ENCODE measurements around the gene GSTM4. TPM values are rescaled to one million over a fixed set of nuclear protein-coding genes. Genes with fewer than 3 reads are reported as not detected.

GSTM4 gene
- total RNA-seq, 2 experiments from 2014 or later, result 8.3 to 10.5 TPM

DNA sequence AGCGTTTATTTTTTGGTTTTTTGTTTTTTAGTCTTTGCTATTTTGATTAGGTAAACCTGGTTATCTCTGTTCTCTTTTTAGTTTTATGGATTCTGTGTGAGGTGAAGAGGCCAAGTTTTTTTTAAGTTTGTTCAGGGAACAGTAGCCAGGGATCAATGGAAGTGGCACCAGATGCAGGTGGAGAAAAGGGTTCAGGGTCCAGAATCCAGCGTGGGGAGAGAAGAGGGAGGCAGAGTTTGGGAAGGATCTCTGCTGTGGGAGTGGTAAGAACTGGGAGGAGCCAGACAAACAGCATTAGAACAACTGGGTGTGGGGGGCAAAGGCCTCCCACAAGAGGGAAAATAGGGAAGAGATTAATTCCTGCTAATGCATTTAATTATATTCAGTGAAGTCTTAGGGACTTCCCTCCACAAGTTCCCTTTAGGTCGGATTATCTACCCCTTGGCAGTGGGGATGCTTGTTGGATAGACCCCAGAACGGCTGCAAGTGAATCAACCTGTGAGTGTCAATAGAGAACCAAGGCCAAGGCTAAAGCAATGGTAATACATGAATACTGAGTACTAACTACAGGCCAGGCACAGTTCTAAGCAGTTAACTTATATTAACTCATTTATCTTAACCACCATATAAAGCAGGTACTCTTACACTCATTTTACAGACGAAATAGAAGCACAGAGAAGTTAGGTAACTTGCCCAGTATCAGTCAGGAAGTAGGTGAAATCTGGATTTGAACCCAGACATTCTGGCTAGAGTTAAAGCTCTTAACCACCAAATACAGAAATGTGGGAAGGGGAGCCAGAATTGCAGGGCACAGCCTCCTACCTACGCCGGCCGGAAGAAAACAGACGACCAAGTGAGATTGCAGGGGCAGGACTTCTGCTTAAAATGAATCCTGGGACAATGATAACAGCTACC lies 37.0 kb upstream of the GSTM4 start:
- POLR2A ChIA-PET, result interaction anchor here (0.8 to 3.8 kb wide), 11 partner anchors 10 to 295 kb away, joined by 3 to 26 read pairs (median 4); partner anchors contain the start of gene GNAI3
- H3K36me3 Mint-ChIP-seq (ENCODE audit: low read depth), result peaks cover 9% of the 10 kb centered on the region
- DNase-seq (no peak), ATAC-seq (no peak)
- TF ChIP-seq, protein P1, sequence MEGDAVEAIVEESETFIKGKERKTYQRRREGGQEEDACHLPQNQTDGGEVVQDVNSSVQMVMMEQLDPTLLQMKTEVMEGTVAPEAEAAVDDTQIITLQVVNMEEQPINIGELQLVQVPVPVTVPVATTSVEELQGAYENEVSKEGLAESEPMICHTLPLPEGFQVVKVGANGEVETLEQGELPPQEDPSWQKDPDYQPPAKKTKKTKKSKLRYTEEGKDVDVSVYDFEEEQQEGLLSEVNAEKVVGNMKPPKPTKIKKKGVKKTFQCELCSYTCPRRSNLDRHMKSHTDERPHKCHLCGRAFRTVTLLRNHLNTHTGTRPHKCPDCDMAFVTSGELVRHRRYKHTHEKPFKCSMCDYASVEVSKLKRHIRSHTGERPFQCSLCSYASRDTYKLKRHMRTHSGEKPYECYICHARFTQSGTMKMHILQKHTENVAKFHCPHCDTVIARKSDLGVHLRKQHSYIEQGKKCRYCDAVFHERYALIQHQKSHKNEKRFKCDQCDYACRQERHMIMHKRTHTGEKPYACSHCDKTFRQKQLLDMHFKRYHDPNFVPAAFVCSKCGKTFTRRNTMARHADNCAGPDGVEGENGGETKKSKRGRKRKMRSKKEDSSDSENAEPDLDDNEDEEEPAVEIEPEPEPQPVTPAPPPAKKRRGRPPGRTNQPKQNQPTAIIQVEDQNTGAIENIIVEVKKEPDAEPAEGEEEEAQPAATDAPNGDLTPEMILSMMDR (IDR thresholded peaks at IDR 0.05), result no peak
- peak overlapping the region; percentile 93 for H3K27ac Mint-ChIP-seq
- intact Hi-C loops (cut with micrococcal nuclease), result no loop called here
- peak overlapping the region; percentile 88 for H3K4me3 Mint-ChIP-seq
- CTCF ChIA-PET, result interaction anchor here (1.0 to 5.9 kb wide), 7 partner anchors 11 to 366 kb away, joined by 3 to 33 read pairs (median 9); partner anchors contain the start of gene AHCYL1
- no peaks in the 10 kb centered on the region for H3K9me3 Mint-ChIP-seq
- H3K27me3 Mint-ChIP-seq, result no peaks in the 10 kb centered on the region
- peaks cover 51% of the 10 kb centered on the region for H3K4me1 Mint-ChIP-seq (ENCODE audit: low read depth)

DNA sequence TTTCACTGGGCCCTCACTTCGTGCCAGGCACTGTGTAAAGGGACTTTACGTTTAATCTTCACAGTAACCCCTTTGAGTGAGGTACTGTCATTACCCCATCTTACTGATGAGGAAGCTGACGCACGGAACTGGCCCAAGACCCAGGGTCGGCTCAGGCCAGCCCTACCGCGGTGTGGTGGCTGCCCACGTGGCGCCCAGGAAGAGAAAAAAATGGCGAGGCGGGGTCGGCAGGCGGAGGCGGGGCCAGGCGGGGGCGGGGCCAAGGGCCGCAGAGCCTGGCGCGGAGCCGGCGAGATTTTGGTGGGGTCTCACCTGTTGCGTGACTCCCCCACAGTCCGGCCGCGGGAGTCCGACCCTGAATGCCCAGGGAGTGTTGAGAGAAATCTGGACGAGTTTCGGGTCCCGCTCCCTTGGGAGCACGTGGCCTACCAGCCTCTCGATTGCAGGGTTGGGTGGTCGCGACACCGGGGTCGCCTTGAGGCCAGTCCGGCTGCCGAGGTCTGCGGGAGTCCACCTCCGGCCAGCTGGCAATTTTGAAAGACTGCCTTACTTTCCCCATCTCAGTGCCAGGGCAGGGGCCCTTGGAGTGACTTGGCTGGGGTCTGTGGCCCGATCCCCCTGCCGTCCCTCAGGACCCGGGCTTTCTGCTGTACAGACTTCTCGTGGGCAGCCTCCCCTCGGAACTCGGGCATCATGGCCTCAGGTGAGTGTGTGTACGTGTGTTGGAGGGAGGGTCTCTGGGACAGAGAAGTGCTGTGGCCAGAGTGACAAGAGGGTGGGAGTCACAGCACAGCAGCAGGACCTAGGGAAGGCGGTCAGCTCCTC lies 36.1 kb upstream of the GSTM4 start, which contains the start of the genes AMPD2 and GNAT2:
AMPD2 (plus strand) TSS at position 262 of the 825 bp plus-strand sequence. CDS start 1,339 bp downstream, outside the sequence.
GNAT2 (minus strand) TSS at position 41 of the 825 bp plus-strand sequence. CDS start 6,746 bp downstream, outside the sequence.
- Mint-ChIP-seq H3K9me3 (no peaks in the 10 kb centered on the region), H3K4me1 (ENCODE audit: low read depth) (peaks cover 58% of the 10 kb centered on the region), H3K27me3 (no peaks in the 10 kb centered on the region), H3K27ac (peak within 1 kb of the TSS; percentile 93), H3K4me3 (peak within 1 kb of the TSS; percentile 88), H3K36me3 (ENCODE audit: low read depth) (peaks cover 9% of the 10 kb centered on the region)
- intact Hi-C loops (cut with micrococcal nuclease), result loop anchor here (5.0 kb wide), 1 partner anchor 72 kb away; the partner anchor contains the start of gene GNAI3
- peak; percentile 85 for DNase-seq
- ATAC-seq, result peak; percentile 51
- TF ChIP-seq, protein P1 (IDR thresholded peaks at IDR 0.05), result no peak
- ChIA-PET POLR2A (interaction anchor here (0.6 to 3.8 kb wide), 16 partner anchors 9 to 528 kb away, joined by 3 to 26 read pairs (median 4); partner anchors contain the start of gene GNAI3), CTCF (interaction anchor here (1.0 to 5.9 kb wide), 9 partner anchors 10 to 365 kb away, joined by 3 to 33 read pairs (median 6); partner anchors contain the start of genes AHCYL1 and GNAI3)

DNA sequence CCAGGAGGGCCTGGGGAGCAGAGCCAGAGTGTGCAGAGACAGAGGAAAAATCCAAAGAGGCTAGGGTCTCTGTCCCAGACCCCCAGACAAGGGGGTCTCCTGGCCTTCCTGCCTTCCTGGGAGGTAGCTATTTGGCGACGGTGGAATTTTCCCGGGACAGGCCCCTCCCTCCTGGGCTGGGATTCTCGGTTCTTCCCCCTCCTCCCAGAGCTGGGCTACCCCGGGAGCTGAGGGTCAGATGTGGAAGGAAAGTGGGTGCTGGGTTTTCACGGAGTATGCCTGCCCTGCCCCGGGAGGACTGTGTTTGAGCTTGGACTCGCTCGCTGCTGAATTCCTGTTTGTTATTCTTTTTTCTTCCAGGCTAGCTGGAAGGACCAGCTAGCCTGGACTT lies 35.5 kb upstream of the GSTM4 start:
- ChIA-PET POLR2A (interaction anchor here (0.6 to 3.8 kb wide), 11 partner anchors 12 to 528 kb away, joined by 3 to 26 read pairs (median 4); partner anchors contain the start of gene GNAI3), CTCF (interaction anchor here (0.6 to 5.9 kb wide), 9 partner anchors 9 to 364 kb away, joined by 3 to 33 read pairs (median 6); partner anchors contain the start of genes AHCYL1 and GNAI3)
- Mint-ChIP-seq H3K4me3 (peak overlapping the region; percentile 88), H3K4me1 (ENCODE audit: low read depth) (peaks cover 59% of the 10 kb centered on the region), H3K27me3 (no peaks in the 10 kb centered on the region), H3K9me3 (no peaks in the 10 kb centered on the region), H3K36me3 (ENCODE audit: low read depth) (peaks cover 9% of the 10 kb centered on the region), H3K27ac (peak overlapping the region; percentile 93)
- DNase-seq (no peak), ATAC-seq (peak; percentile 2)
- TF ChIP-seq, protein P1 (IDR thresholded peaks at IDR 0.05), result no peak
- intact Hi-C loops (cut with micrococcal nuclease), result loop anchor here (5.0 kb wide), 1 partner anchor 73 kb away; the partner anchor contains the start of gene GNAI3

DNA sequence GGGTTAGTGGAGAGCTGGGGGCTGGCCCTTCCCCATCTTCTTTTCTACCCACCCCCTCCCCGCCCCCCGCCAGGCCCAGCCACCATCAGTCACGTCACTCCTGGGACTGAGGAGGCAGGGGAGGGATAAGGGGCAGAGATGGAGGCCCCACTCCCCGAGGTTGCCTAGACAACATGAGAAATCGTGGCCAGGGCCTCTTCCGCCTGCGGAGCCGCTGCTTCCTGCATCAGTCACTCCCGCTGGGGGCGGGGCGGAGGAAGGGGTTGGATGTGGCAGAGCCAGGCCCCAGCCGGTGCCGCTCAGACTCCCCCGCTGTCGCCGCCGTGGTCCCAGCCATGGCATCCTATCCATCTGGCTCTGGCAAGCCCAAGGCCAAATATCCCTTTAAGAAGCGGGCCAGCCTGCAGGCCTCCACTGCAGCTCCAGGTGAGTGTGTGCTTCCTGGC lies 35.0 kb upstream of the GSTM4 start:
- H3K4me3 Mint-ChIP-seq, result peak overlapping the region; percentile 88
- peak overlapping the region; percentile 93 for H3K27ac Mint-ChIP-seq
- H3K9me3 Mint-ChIP-seq, result no peaks in the 10 kb centered on the region
- TF ChIP-seq, protein P1 (IDR thresholded peaks at IDR 0.05), result no peak
- ChIA-PET POLR2A (interaction anchor here (1.0 to 3.8 kb wide), 6 partner anchors 13 to 170 kb away, joined by 4 to 26 read pairs (median 4); partner anchors contain the start of gene GNAI3), CTCF (interaction anchor here (0.6 to 5.9 kb wide), 8 partner anchors 9 to 364 kb away, joined by 3 to 33 read pairs (median 8); partner anchors contain the start of genes AHCYL1 and GNAI3)
- DNase-seq (peak; percentile 99), ATAC-seq (peak; percentile 87)
- H3K4me1 Mint-ChIP-seq (ENCODE audit: low read depth), result peaks cover 58% of the 10 kb centered on the region
- no peaks in the 10 kb centered on the region for H3K27me3 Mint-ChIP-seq
- H3K36me3 Mint-ChIP-seq (ENCODE audit: low read depth), result peaks cover 9% of the 10 kb centered on the region
- intact Hi-C loops (cut with micrococcal nuclease), result loop anchor here (5.0 kb wide), 1 partner anchor 74 kb away; the partner anchor contains the start of gene GNAI3
